SK-N-SH treated with all-trans-retinoic acid at 6 μM for 48 hours (cell line): ENCODE data around the gene MAP2K6.

Source experiments
- ATAC-seq: fragments of 200-7000 bp; cut with Tn5 transposase; 3 replicates; pipeline ENCODE4 v1.9.1; 2020; ENCODE audit warnings: mild to moderate bottlenecking, moderate library complexity
- ARNTL ChIP-seq: fragments of 450-650 bp; formaldehyde crosslinking; IDR thresholded peaks from 2 replicates; pipeline ENCODE4 v1.5.0; 2020; ENCODE audit warnings: low read depth, mild to moderate bottlenecking, moderate library complexity, borderline replicate concordance
- BACH2 ChIP-seq: fragments of 250-450 bp; sonication (Bioruptor Pico); IDR thresholded peaks from 2 replicates; pipeline ENCODE4 v1.9.0; 2021; ENCODE audit warnings: mild to moderate bottlenecking, borderline replicate concordance
- CSDC2 ChIP-seq: fragments of 250-450 bp; sonication (Bioruptor Pico); IDR thresholded peaks from 2 replicates; pipeline ENCODE4 v1.5.0; 2020; ENCODE audit warnings: mild to moderate bottlenecking, moderate library complexity
- CSRNP3 ChIP-seq: fragments of 250-450 bp; sonication (Bioruptor Pico); IDR thresholded peaks from 2 replicates; pipeline ENCODE4 v1.5.1; 2021; ENCODE audit warnings: mild to moderate bottlenecking, moderate library complexity
- ISL1 ChIP-seq: fragments of 250-450 bp; sonication (Bioruptor Pico); IDR thresholded peaks from 2 replicates; pipeline ENCODE4 v2.1.2; 2022; ENCODE audit warnings: mild to moderate bottlenecking, moderate library complexity
- OSR1 ChIP-seq: fragments of 250-450 bp; sonication (Bioruptor Pico); IDR thresholded peaks from 2 replicates; pipeline ENCODE4 v1.8.0; 2022; ENCODE audit warnings: moderate library complexity, mild to moderate bottlenecking, inconsistent platforms
- PATZ1 ChIP-seq: fragments of 250-450 bp; sonication (Bioruptor Pico); IDR thresholded peaks from 2 replicates; pipeline ENCODE4 v1.8.0; 2020; ENCODE audit warnings: mild to moderate bottlenecking, moderate library complexity, borderline replicate concordance
- POU6F1 ChIP-seq: fragments of 250-450 bp; sonication (Bioruptor Pico); IDR thresholded peaks from 2 replicates; pipeline ENCODE4 v1.8.0; 2021; ENCODE audit warnings: low read depth, mild to moderate bottlenecking, moderate library complexity, borderline replicate concordance
- RARB ChIP-seq: fragments of 250-450 bp; sonication (Bioruptor Pico); IDR thresholded peaks from 2 replicates; pipeline ENCODE4 v1.8.0; 2021; ENCODE audit warnings: mild to moderate bottlenecking, moderate library complexity
- SNAI2 ChIP-seq: fragments of 250-450 bp; sonication (Bioruptor Pico); IDR thresholded peaks from 2 replicates; pipeline ENCODE4 v1.5.0; 2020; ENCODE audit warnings: mild to moderate bottlenecking, moderate library complexity
- TCF4 ChIP-seq: fragments of 250-450 bp; sonication (Bioruptor Pico); IDR thresholded peaks from 2 replicates; pipeline ENCODE4 v1.8.0; 2021; ENCODE audit warnings: mild to moderate bottlenecking, moderate library complexity, borderline replicate concordance
- TOX ChIP-seq: fragments of 250-450 bp; sonication (Bioruptor Pico); IDR thresholded peaks from 2 replicates; pipeline ENCODE4 v1.8.0; 2021; ENCODE audit warnings: mild to moderate bottlenecking, moderate library complexity, borderline replicate concordance
- TSHZ2 ChIP-seq: fragments of 250-450 bp; sonication (Bioruptor Pico); IDR thresholded peaks from 2 replicates; pipeline ENCODE4 v1.5.0; 2020; ENCODE audit warnings: mild to moderate bottlenecking, moderate library complexity
- ZFP3 ChIP-seq: fragments of 250-450 bp; sonication (Bioruptor Pico); IDR thresholded peaks from 2 replicates; pipeline ENCODE4 v1.5.0; 2020; ENCODE audit warnings: mild to moderate bottlenecking, moderate library complexity
- ZFP30 ChIP-seq: fragments of 450-650 bp; formaldehyde crosslinking; IDR thresholded peaks from 2 replicates; pipeline ENCODE4 v1.5.0; 2022; ENCODE audit warnings: mild to moderate bottlenecking, moderate library complexity
- ZNF70 ChIP-seq: fragments of 450-650 bp; formaldehyde crosslinking; IDR thresholded peaks from 2 replicates; pipeline ENCODE4 v1.5.0; 2020; ENCODE audit warnings: mild to moderate bottlenecking, moderate library complexity
- ZNF8 ChIP-seq: fragments of 450-650 bp; formaldehyde crosslinking; IDR thresholded peaks from 2 replicates; pipeline ENCODE4 v1.5.0; 2020; ENCODE audit warnings: mild to moderate bottlenecking, moderate library complexity
- TF ChIP-seq, protein P1 (sequence below): fragments of 250-450 bp; sonication (Bioruptor Pico); IDR thresholded peaks from 2 replicates; pipeline ENCODE4 v1.5.1; 2020; ENCODE audit warnings: low read depth, mild to moderate bottlenecking, moderate library complexity

The MAP2K6 gene

GRCh38 chr17:69407759-69408158, 6.7 kb upstream of the MAP2K6 start (continued):
- TF ChIP-seq CSRNP3 (CRISPR knock-in tag) (no peak), SNAI2 (CRISPR knock-in tag) (no peak)

- TF ChIP-seq ZNF70 (no peak), ARNTL (CRISPR knock-in tag) (no peak), RARB (no peak), SNAI2 (CRISPR knock-in tag) (no peak), OSR1 (CRISPR knock-in tag) (no peak), CSRNP3 (CRISPR knock-in tag) (no peak), ISL1 (no peak), TSHZ2 (no peak), TOX (no peak), PATZ1 (CRISPR knock-in tag) (no peak), ZNF8 (no peak)
- TF ChIP-seq, all 23 proteins: peak for 0
- no peak for ATAC-seq
Observed at GRCh38 chr17:69410671-69411070, 3.8 kb upstream of the MAP2K6 start.

DNA sequence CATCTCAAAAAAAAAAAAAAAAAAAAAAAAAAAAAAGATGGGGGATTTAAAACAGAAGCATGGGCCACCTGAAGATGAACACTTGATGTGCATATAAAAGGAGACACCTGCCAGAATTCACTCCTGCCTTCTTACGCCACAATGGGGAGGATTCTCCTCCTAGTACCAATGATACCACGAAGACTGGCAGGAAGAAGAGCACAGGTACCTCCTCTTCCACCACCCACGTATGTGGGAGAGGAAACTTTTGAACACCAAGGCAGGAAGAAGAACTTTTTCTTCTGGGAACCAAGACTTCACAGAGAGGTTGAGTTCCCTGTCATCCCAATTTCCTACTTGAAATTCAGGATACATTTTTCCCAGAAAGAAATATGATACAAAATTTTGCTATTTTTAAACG, 2.7 kb upstream of the MAP2K6 start:
- no peak for ATAC-seq
- no peak for TF ChIP-seq TCF4 (CRISPR knock-in tag)
- no peak for TF ChIP-seq TSHZ2
- TF ChIP-seq PATZ1 (CRISPR knock-in tag) = no peak
- TF ChIP-seq POU6F1 (CRISPR knock-in tag) = no peak
- no peak for TF ChIP-seq CSDC2 (CRISPR knock-in tag)
- TF ChIP-seq, protein P1, sequence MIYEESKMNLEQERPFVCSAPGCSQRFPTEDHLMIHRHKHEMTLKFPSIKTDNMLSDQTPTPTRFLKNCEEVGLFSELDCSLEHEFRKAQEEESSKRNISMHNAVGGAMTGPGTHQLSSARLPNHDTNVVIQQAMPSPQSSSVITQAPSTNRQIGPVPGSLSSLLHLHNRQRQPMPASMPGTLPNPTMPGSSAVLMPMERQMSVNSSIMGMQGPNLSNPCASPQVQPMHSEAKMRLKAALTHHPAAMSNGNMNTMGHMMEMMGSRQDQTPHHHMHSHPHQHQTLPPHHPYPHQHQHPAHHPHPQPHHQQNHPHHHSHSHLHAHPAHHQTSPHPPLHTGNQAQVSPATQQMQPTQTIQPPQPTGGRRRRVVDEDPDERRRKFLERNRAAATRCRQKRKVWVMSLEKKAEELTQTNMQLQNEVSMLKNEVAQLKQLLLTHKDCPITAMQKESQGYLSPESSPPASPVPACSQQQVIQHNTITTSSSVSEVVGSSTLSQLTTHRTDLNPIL (CRISPR knock-in tag) = no peak
- no peak for TF ChIP-seq ARNTL (CRISPR knock-in tag)
- TF ChIP-seq ZFP3 = no peak
- no peak for TF ChIP-seq ZFP30
- TF ChIP-seq BACH2 (CRISPR knock-in tag) = no peak
